WTC11 (cell line): ENCODE data around the gene INHBB.

ENCODE experiments used
- ATF1 ChIP-seq: sonication (generic); formaldehyde crosslinking; IDR thresholded peaks from 2 replicates; pipeline ENCODE4 v1.8.1; 2023; ENCODE audit warnings: mild to moderate bottlenecking, moderate library complexity, missing genetic modification reagents
- CTCF ChIP-seq: fragments of 200-600 bp; IDR thresholded peaks from 2 replicates; pipeline ENCODE4 v1.8.0; 2022; ENCODE audit warnings: antibody characterized with exemption
- E2F4 ChIP-seq: sonication (generic); formaldehyde crosslinking; IDR thresholded peaks from 2 replicates; pipeline ENCODE4 v1.8.1; 2022; ENCODE audit warnings: low read depth, mild to moderate bottlenecking, moderate library complexity, missing genetic modification reagents, borderline replicate concordance
- NFE2L1 ChIP-seq: sonication (generic); formaldehyde crosslinking; IDR thresholded peaks from 2 replicates; pipeline ENCODE4 v1.8.1; 2023; ENCODE audit warnings: missing genetic modification reagents
- SOX15 ChIP-seq: fragments of 250-450 bp; sonication (Bioruptor Pico); IDR thresholded peaks from 2 replicates; pipeline ENCODE4 v1.9.0; 2021; ENCODE audit warnings: mild to moderate bottlenecking
- TEAD4 ChIP-seq: sonication (generic); formaldehyde crosslinking; IDR thresholded peaks from 2 replicates; pipeline ENCODE4 v1.8.0; 2022; ENCODE audit warnings: mild to moderate bottlenecking, missing genetic modification reagents
- USF2 ChIP-seq: sonication (generic); formaldehyde crosslinking; IDR thresholded peaks from 2 replicates; pipeline ENCODE4 v1.8.1; 2023; ENCODE audit warnings: mild to moderate bottlenecking, missing genetic modification reagents, moderate library complexity
- ZMAT4 ChIP-seq: fragments of 250-450 bp; sonication (Bioruptor Pico); IDR thresholded peaks from 2 replicates; pipeline ENCODE4 v1.9.0; 2021; ENCODE audit warnings: mild to moderate bottlenecking

- TF ChIP-seq SOX15 = no peak
- no peak for TF ChIP-seq USF2 (CRISPR knock-in tag)
- TF ChIP-seq ATF1 (CRISPR knock-in tag) = no peak
- no peak for TF ChIP-seq NFE2L1
- no peak for TF ChIP-seq E2F4 (CRISPR knock-in tag)
- TF ChIP-seq CTCF = no peak
- no peak for TF ChIP-seq TEAD4 (CRISPR knock-in tag)
- no peak for TF ChIP-seq ZMAT4 (CRISPR knock-in tag)
Observed at GRCh38 chr2:120332384-120332783, 13.6 kb upstream of the INHBB start.
